Coronary artery (tissue), 2 donors: ENCODE measurements around the gene UBE2J2.
A peak's percentile ranks its signal among the peaks of the same experiment; 100 is the strongest.

Experiments used
- DNase-seq: peaks from one replicate; pipeline ENCODE4 v3.0.0-alpha.2; 2017; ENCODE audit warnings: low spot score
- H3K27ac ChIP-seq, 2 donors: fragments of 200-600 bp; sonication (generic); one replicate each; pipeline ENCODE4 v1.5.1; 2016 to 2019
- H3K4me3 ChIP-seq: fragments of 200-600 bp; sonication (generic); 2 replicates; pipeline ENCODE4 v1.5.1; 2016; ENCODE audit warnings: mild to moderate bottlenecking, moderate library complexity
- TF ChIP-seq, protein P1 (sequence below): fragments of 200-600 bp; sonication (generic); IDR thresholded peaks from one replicate; pipeline ENCODE4 v1.5.1; 2019; ENCODE audit warnings: antibody characterized with exemption

Gene UBE2J2

DNA sequence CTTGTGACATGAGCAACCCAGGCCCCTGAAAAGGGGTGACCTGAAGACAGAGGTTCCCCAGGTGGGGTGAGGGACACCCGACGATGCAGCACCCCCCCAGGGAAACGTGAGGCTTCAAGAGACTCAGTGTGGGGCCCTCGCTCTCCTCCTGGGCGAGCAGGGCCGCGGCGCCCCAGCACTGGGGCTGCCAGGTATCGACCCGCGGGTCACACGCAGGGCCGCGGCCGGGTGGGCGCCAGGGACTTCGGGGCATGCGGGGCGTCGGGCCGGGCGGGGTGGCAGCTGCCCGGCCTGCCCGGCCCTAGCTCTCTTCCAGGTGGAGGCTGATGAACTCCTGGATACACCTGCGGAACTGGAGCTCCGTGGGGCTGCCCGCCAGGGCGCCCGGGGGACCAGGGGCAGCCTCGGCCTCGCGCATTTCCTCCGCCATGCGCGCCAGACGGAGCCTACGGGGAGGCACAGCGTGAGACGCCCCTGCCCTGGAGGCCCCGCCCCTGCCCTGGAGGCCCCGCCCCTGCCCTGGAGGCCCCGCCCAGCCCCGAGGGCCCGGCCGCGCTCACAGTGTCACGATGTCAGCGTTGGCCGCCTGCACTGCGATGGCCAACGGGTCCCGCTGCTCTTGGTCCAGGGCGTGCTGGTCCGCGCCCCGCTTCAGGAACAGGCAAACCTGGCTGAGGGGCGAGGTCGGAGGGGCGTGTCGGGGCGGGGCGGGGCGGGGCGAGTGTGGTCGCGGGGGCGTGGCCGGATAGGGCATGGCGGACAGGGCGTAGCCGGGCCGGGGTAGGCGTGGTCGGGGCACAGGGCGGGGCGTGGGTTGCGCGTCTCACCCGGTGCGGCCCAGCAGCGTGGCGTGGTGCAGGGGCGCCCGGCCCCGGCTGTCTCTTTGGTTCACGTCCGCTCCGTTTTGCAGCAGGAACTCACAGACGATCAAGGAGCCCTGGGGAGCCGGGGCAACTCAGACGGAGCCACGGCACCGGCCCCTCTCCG lies 19.9 kb upstream of the UBE2J2 start:
- TF ChIP-seq, protein P1, sequence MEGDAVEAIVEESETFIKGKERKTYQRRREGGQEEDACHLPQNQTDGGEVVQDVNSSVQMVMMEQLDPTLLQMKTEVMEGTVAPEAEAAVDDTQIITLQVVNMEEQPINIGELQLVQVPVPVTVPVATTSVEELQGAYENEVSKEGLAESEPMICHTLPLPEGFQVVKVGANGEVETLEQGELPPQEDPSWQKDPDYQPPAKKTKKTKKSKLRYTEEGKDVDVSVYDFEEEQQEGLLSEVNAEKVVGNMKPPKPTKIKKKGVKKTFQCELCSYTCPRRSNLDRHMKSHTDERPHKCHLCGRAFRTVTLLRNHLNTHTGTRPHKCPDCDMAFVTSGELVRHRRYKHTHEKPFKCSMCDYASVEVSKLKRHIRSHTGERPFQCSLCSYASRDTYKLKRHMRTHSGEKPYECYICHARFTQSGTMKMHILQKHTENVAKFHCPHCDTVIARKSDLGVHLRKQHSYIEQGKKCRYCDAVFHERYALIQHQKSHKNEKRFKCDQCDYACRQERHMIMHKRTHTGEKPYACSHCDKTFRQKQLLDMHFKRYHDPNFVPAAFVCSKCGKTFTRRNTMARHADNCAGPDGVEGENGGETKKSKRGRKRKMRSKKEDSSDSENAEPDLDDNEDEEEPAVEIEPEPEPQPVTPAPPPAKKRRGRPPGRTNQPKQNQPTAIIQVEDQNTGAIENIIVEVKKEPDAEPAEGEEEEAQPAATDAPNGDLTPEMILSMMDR = no peak
- no peak overlapping the region for H3K27ac ChIP-seq
- no peak for DNase-seq
- no peak overlapping the region for H3K4me3 ChIP-seq

DNA sequence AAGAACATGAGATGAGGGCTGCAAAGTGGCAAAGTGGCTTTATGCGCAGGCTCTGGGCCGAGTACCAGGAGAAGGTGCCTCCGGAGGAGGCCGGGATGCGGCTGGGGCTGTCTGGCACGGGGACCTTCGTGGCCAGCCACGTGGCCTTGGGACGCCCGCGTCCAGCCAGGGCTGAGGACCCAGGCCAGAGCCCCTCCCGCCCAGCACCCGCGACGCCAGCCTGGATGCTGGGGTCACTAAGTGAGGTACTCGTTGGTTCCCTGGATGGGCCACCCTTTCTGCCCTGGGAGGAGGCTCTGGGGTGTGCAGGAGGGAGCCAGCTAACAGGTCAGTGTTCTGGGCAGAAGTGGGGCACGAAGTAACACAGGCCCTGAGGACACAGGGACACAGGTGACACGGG lies 19.2 kb upstream of the UBE2J2 start:
- no peak overlapping the region for H3K27ac ChIP-seq
- TF ChIP-seq, protein P1 = no peak
- no peak for DNase-seq
- no peak overlapping the region for H3K4me3 ChIP-seq

DNA sequence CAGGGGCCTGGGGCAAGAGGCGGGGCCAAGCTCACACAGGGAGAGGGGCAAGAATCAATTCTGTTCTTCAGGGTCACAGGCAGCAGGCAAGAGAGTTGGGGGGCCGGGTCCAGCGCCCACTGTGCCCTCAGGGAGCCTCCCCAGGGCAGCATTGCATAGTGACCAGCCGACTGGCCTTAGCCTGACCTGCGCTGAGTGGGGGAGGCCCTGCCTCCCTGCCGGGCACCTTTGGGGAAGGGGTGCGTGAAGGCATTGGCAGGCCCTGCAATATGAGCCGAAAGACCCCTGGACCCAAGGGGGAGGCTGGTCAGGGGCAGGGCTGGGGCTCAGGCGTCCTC lies 18.8 kb upstream of the UBE2J2 start:
- DNase-seq = no peak
- no peak overlapping the region for H3K27ac ChIP-seq
- no peak overlapping the region for H3K4me3 ChIP-seq

DNA sequence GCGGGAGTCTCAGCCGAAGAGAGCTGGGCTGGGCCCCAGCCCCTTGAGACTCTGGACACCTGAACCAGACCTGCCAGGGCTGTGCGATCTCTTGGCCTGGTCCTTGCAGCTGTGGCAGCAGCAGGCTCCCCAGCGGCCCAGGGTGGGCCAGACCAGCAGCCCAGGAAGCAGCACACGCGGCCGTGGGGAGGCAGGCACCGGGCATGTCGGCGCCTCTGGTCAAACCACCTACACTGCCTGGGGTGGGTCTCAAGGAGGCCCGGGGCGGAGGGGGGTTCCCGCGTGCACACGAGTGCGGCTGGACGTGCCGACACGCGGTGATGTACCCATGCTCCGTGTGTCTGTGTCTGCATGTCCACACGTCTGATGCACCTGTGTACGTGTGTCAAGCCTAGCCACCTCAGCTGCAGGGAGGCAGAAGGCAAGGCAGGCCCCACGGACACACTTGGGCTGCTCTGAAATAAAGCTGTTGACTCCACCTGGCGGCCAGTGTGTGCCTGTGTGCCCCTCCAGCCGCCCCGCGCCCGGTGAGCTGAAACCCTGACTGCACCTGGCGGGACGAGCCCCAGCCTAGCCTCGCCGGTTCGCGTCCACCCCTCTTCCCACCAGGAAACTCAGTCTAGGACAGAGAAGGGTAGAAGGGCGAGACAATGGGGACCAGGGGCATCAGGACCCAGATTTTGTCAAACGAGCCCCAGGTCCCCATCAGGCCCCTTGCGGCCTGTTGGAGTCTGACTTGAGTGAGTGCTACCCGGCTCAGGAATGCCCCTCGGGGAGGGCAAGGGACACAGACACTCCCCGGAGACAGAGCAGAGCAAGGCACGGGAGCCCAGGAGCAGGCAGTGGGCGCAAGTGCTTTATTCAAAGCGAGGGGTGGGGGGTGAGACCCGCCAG lies 18.1 kb upstream of the UBE2J2 start:
- no peak overlapping the region for H3K4me3 ChIP-seq
- DNase-seq = no peak
- H3K27ac ChIP-seq = no peak overlapping the region
- TF ChIP-seq, protein P1 = peak; percentile 18

More for the DNA sequence above, 18.8 kb upstream of the UBE2J2 start:
- TF ChIP-seq, protein P1 = no peak

DNA sequence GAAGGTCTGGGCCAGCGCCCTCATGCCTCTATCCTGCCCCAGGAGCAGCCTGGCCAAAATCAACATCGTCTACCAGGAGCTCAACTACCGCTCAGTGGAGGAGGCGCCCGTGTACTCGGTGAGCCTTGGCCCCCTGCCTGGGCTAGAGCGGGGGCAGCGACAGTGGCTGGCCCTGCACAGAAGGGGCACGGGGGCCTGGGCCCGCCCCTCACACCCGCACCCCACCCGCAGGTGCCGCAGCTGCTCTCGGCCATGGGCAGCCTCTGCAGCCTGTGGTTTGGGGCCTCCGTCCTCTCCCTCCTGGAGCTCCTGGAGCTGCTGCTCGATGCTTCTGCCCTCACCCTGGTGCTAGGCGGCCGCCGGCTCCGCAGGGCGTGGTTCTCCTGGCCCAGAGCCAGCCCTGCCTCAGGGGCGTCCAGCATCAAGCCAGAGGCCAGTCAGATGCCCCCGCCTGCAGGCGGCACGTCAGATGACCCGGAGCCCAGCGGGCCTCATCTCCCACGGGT lies 17.4 kb upstream of the UBE2J2 start:
- no peak for DNase-seq
- no peak overlapping the region for H3K4me3 ChIP-seq
- TF ChIP-seq, protein P1 = no peak
- H3K27ac ChIP-seq = no peak overlapping the region

DNA sequence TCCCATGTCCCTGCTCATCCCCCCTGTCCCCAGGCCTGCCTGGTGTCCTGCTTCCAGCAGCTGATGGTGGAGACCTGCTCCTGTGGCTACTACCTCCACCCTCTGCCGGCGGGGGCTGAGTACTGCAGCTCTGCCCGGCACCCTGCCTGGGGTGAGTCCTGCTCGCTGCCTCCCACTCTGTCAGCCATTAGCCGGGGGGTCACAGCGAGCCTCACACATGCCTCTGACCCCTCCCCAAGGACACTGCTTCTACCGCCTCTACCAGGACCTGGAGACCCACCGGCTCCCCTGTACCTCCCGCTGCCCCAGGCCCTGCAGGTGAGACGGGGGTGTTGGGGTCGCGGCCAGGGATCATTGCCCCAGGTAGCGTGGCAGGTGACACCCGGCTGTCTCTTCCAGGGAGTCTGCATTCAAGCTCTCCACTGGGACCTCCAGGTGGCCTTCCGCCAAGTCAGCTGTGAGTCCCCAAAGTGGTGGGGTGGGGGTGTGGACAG lies 16.6 kb upstream of the UBE2J2 start:
- DNase-seq = no peak

More for the DNA sequence above, 16.6 kb upstream of the UBE2J2 start:
- no peak overlapping the region for H3K4me3 ChIP-seq
- no peak overlapping the region for H3K27ac ChIP-seq
- TF ChIP-seq, protein P1 = peak; percentile 62
